H1 (cell line): ENCODE data around the gene CRYM. TPM values are rescaled to one million over a fixed set of nuclear protein-coding genes. Genes with fewer than 3 reads are reported as not detected.

Experiments
- BRCA1 ChIP-seq: IDR thresholded peaks from 2 replicates; pipeline ENCODE4 v1.6.1; 2012; ENCODE audit warnings: low read depth, low read length, improper control_type of control experiment
- RXRA ChIP-seq: IDR thresholded peaks from 2 replicates; pipeline ENCODE4 v1.6.1; 2011; ENCODE audit warnings: low read depth, mild to moderate bottlenecking, low read length, moderate library complexity; ENCODE audit not compliant: insufficient read depth
- SP1 ChIP-seq: IDR thresholded peaks from 2 replicates; pipeline ENCODE4 v1.6.1; 2011; ENCODE audit warnings: low read depth, low read length
- TBP ChIP-seq: IDR thresholded peaks from 2 replicates; pipeline ENCODE4 v1.6.1; 2011; ENCODE audit warnings: low read depth, low read length, improper control_type of control experiment
- YY1 ChIP-seq: IDR thresholded peaks from 2 replicates; pipeline ENCODE4 v1.6.1; 2011; ENCODE audit warnings: low read depth, mild to moderate bottlenecking, low read length
- polyA plus RNA-seq, 7 experiments: library from polyadenylated mRNA; depleted of rRNA in 3 of 7; stranded (reverse) in 5 of 7; unstranded in 2 of 7; fragments of >200 nt in 5 of 7; fragments of 200-250 nt in 2 of 7; gene quantifications; 1 replicate in 5 of 7; 2 replicates in 1 of 7; 4 replicates in 1 of 7; pipeline versions ENCODE4 v1.2.1 to v1.2.3, GENCODE V29; 2011 to 2013; ENCODE audit warnings: missing spikeins in 2 of 7, mixed read lengths in 2 of 7
- total RNA-seq: library from RNA; stranded (reverse); fragmentation: NEBNext Ultra II Directional; extraction: Animal tissue kit (Norgen Biotek cat#: 25700); gene quantifications from 2 replicates; pipeline ENCODE4 v1.2.1, GENCODE V29; 2021

Gene CRYM
- total and polyA plus RNA-seq, 2 of the 8 experiments (the other 6 are each of a cell fraction or from before 2014, with no cell fraction given): 12.9 to 40.4 TPM

DNA sequence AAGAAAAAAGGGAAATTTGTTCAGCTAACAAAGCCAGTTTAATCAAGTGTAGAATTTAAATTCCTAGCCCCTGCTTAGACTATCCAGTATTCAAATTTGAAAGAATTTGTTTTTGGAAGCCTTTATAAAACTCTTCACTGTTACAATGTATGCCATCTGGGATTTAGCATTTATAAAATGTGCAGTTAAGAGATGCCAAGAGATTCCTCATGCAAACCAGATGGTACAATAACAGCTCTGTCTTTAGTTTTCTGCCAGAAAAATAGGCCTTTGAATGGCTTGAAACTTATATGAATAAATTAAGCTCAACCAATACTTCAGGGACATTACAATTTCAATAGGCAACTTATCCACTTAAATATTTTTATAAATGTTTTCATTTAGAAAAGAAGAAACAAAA, 51.3 kb downstream of the CRYM start (continued):
- TF ChIP-seq RXRA: no peak
- TF ChIP-seq BRCA1: no peak
- TF ChIP-seq YY1: no peak
- TF ChIP-seq TBP: no peak
- no peak for TF ChIP-seq SP1
- TF ChIP-seq, all 59 proteins: peak for 0
